Tibial nerve (tissue), 4 donors: Measurements from ENCODE around the gene OGFOD3. TPM values are rescaled to one million over a fixed set of nuclear protein-coding genes. Genes with fewer than 3 reads are reported as not detected.
"Not testable (repeated sequence)": the region's sequence is repeated elsewhere in the genome, so short reads cannot be mapped to it uniquely, and the experiment has no call there.

Experiments used
- DNase-seq, 2 donors: peaks; one replicate each; pipeline ENCODE4 v3.0.0-alpha.2; 2019; ENCODE audit warnings: low spot score in 2 of 2
- H3K27ac ChIP-seq, 4 donors: fragments of 200-600 bp; sonication (generic) in 3 of 4; one replicate each; pipeline ENCODE4 v1.5.1; 2017 to 2019; ENCODE audit warnings: mild to moderate bottlenecking in 1 of 4
- H3K27me3 ChIP-seq, 2 donors: fragments of 200-600 bp; sonication (generic) in 1 of 2; one replicate each; pipeline versions ENCODE4 v1.5.1 to v1.6.0; 2017 to 2019
- H3K36me3 ChIP-seq, 3 donors: fragments of 200-600 bp; sonication (generic); one replicate each; pipeline ENCODE4 v1.5.1; 2018 to 2019
- H3K4me1 ChIP-seq, 4 donors: fragments of 200-600 bp; sonication (generic) in 3 of 4; one replicate each; pipeline ENCODE4 v1.5.1; 2017 to 2019
- H3K4me3 ChIP-seq, 4 donors: fragments of 200-600 bp; sonication (generic) in 3 of 4; one replicate each; pipeline ENCODE4 v1.5.1; 2017 to 2019; ENCODE audit warnings: mild to moderate bottlenecking in 1 of 4, moderate library complexity in 1 of 4
- H3K9me3 ChIP-seq, 4 donors: fragments of 200-600 bp; sonication (generic) in 3 of 4; one replicate each; pipeline ENCODE4 v1.5.1; 2017 to 2019
- CTCF ChIP-seq, 5 experiments: fragments of 200-600 bp in 3 of 5; fragments of 450-650 bp in 2 of 5; sonication (generic) in 3 of 5; IDR thresholded peaks; one replicate each; pipeline ENCODE4 v1.5.1; 2016 to 2019; ENCODE audit warnings: antibody characterized with exemption in 5 of 5, mild to moderate bottlenecking in 3 of 5, moderate library complexity in 2 of 5
- EP300 ChIP-seq, 2 donors: sonication (generic); formaldehyde crosslinking; IDR thresholded peaks; one replicate each; pipeline ENCODE4 v1.6.1; 2017; ENCODE audit warnings: antibody characterized with exemption in 2 of 2, mild to moderate bottlenecking in 1 of 2
- POLR2A ChIP-seq, 2 donors: fragments of 450-650 bp; IDR thresholded peaks; one replicate each; pipeline ENCODE4 v1.6.1; 2017; ENCODE audit warnings: antibody characterized with exemption in 2 of 2, mild to moderate bottlenecking in 2 of 2, moderate library complexity in 2 of 2
- WGBS, 2 donors: methylation state at CpG; one replicate each; pipeline ENCODE4 v1.1.5; 2018; 5-methylcytosine and 5-hydroxymethylcytosine counted together
- total RNA-seq, 4 donors: library from RNA; depleted of rRNA; stranded (reverse); fragments of >200 nt; gene quantifications; one replicate each; pipeline ENCODE4 v1.1.0, GENCODE V29; 2016

Gene OGFOD3
- total RNA-seq, 4 donors from 2014 or later, result 23.7 to 51.6 (median 40.7) TPM

- no peak for DNase-seq
Measured at GRCh38 chr17:82412535-82413520, 5.6 kb downstream of the OGFOD3 start.

GRCh38 chr17:82412081-82412480, 6.3 kb downstream of the OGFOD3 start:
- H3K4me3 ChIP-seq, H3K27ac ChIP-seq, DNase-seq, H3K27me3 ChIP-seq, H3K9me3 ChIP-seq: not testable (repeated sequence)
- Histone ChIP-seq H3K36me3 (peaks cover 0 to 52% (median 3%) of the 10 kb centered on the region in 3 donors), H3K4me1 (peaks cover 0 to 14% (median 0%) of the 10 kb centered on the region in 4 donors)
- 92 to 95% methylated on average over 15 to 16 of the region's 16 CpGs for WGBS, 2 donors

More at GRCh38 chr17:82412535-82413520, 5.6 kb downstream of the OGFOD3 start:
- H3K36me3 ChIP-seq, result peaks cover 0 to 45% (median 3%) of the 10 kb centered on the region in 3 donors
- TF ChIP-seq CTCF (IDR thresholded peaks at IDR 0.05) (no peak), EP300 (IDR thresholded peaks at IDR 0.05) (no peak), POLR2A (IDR thresholded peaks at IDR 0.05) (no peak)
- peaks cover 0 to 21% (median 1%) of the 10 kb centered on the region in 4 donors for H3K4me1 ChIP-seq
- WGBS, 2 donors, result 83 to 85% methylated on average over 29 of the region's 29 CpGs
- no peak overlapping the region for H3K27ac ChIP-seq
- no peaks in the 10 kb centered on the region for H3K27me3 ChIP-seq
- no peak overlapping the region for H3K4me3 ChIP-seq
- no peaks in the 10 kb centered on the region for H3K9me3 ChIP-seq

DNA sequence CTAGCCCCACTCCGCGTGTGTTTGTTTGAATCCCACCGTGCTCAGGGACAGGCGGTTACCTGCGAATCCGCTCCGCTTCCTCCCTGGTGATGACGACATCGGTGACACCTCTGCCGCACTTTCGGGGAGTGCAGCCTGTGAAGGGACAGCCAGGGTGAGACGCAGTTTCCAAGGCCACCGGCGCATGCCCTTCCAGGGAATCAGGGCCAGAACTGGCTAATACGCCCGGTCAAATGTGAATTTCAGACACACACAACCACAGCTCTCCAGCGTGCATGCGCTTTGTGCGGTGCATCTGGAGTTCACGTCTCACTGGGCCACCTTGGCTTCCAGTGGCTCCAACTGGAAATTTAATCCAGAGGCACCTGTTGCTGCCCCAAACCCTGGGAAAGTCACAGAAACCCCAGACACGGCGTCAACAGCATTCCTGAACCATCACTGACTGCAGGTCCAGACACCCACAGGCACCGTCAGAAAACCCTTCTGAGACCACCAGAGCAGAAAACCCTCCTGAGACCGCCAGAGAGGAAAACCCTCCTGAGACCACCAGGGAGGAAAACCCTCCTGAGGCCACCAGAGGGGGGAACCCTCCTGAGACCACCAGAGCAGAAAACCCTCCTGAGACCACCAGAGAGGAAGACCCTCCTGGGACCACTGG, 6.9 kb downstream of the OGFOD3 start:
- no peak overlapping the region for H3K4me3 ChIP-seq
- 93 to 95% methylated on average over 20 to 24 of the region's 24 CpGs for WGBS, 2 donors
- TF ChIP-seq POLR2A (IDR thresholded peaks at IDR 0.05) (no peak), EP300 (IDR thresholded peaks at IDR 0.05) (no peak), CTCF (IDR thresholded peaks at IDR 0.05) (no peak)
- no peaks in the 10 kb centered on the region for H3K9me3 ChIP-seq
- H3K36me3 ChIP-seq, result peaks cover 0 to 53% (median 3%) of the 10 kb centered on the region in 3 donors
- H3K27me3 ChIP-seq, result no peaks in the 10 kb centered on the region
- H3K4me1 ChIP-seq, result peaks cover 0 to 14% (median 0%) of the 10 kb centered on the region in 4 donors
- DNase-seq, result no peak
- H3K27ac ChIP-seq, result no peak overlapping the region

DNA sequence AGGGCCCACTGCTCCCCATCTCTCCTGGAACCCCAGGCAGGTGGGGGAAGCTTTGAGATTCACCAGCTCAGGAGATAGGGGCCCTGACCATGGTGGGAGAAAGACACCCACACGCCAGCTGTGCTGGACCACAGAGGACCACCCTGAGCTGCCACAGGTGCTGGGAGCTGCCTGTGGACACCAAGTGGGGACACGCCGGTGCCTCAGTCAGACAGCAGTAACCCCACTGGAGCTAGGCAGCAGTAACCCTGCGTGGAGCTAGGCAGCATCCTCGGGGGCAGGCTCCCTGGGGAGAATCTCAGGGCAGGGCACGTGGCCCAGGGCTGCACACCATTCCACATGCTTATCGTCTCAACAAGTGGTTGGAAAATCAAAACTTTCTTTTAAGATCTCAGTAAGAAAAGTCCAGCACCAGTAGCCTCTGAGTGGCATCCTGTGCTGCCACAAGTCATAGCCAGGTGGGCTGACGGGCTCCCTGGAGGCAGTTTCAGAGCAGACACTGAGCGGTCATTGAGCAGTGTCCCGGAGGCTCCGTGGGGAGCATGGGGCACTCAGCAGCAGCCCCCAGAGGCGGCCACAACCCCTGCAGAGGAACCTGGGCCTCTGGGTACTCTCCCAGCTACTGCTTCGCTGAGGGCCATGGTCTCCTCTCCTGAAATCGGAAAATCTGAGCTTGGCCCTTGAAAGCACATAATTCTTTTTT, 8.2 kb downstream of the OGFOD3 start:
- TF ChIP-seq POLR2A (IDR thresholded peaks at IDR 0.05) (no peak), EP300 (IDR thresholded peaks at IDR 0.05) (no peak), CTCF (IDR thresholded peaks at IDR 0.05) (no peak)
- H3K27ac ChIP-seq, result no peak overlapping the region
- H3K4me1 ChIP-seq, result peaks cover 0 to 11% (median 0%) of the 10 kb centered on the region in 4 donors
- 86% methylated on average over 11 to 14 of the region's 14 CpGs for WGBS, 2 donors
- H3K9me3 ChIP-seq, result no peaks in the 10 kb centered on the region
- peaks cover 0 to 64% (median 3%) of the 10 kb centered on the region in 3 donors for H3K36me3 ChIP-seq
- no peaks in the 10 kb centered on the region for H3K27me3 ChIP-seq
- no peak overlapping the region for H3K4me3 ChIP-seq
- no peak for DNase-seq

GRCh38 chr17:82408938-82409318, 9.5 kb downstream of the OGFOD3 start:
- no peaks in the 10 kb centered on the region for H3K4me1 ChIP-seq
- TF ChIP-seq EP300 (IDR thresholded peaks at IDR 0.05), result no peak
- no peak for TF ChIP-seq CTCF (IDR thresholded peaks at IDR 0.05)
- TF ChIP-seq POLR2A (IDR thresholded peaks at IDR 0.05), result no peak
- H3K27ac ChIP-seq, result no peak overlapping the region
- H3K27me3 ChIP-seq, result no peaks in the 10 kb centered on the region
- H3K9me3 ChIP-seq, result no peaks in the 10 kb centered on the region
- no peak for DNase-seq
- H3K36me3 ChIP-seq, result peaks cover 0 to 77% (median 3%) of the 10 kb centered on the region in 3 donors
- H3K4me3 ChIP-seq, result no peak overlapping the region
- WGBS, 2 donors, result 88 to 90% methylated on average over 10 to 21 of the region's 21 CpGs
